ENCODE results near the gene TTLL13. TPM values are rescaled to one million over a fixed set of nuclear protein-coding genes. Genes with fewer than 3 reads are reported as not detected.
"Not testable (repeated sequence)": the region's sequence is repeated elsewhere in the genome, so short reads cannot be mapped to it uniquely, and the experiment has no call there.

TTLL13 gene
- total RNA-seq, 1 experiment from 2014 or later = 0.39 TPM

DNA sequence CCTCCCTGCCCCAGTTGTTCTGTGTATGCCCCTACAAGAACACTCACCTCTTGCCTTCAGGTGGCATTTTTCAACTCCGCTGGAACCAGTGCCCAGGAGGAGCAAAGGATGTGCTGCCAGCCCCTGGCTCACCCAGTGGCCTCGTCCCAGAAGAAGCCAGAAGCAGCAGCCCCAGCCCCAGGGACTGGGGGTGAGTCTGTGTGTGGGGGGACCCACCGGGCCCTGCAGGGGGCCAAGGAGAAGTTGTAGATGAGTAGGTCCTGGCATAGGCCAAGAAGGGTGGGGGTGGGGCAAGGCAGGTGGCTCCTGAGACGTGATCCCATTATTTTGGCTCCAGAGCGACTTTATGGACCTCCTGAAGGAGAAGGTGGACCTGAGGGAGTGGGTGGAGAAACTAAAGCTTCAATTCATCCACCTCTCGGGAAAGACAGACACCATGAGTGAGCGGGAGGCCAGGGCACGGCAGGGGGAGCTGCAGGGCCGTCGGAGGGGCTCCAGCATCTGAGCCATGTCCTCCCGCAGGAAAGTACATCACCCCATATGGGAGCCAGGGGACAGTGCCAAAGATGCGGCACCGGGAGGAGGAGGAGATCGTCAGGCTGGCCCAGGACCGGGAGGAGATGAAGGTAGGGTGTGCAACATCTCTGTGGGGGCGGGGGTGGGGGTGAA, 45.4 kb downstream of the TTLL13 start:
- TF ChIP-seq TCF7L2 (IDR thresholded peaks at IDR 0.05; ENCODE audit: low read depth, low read length) = no peak
- TF ChIP-seq, protein P1, sequence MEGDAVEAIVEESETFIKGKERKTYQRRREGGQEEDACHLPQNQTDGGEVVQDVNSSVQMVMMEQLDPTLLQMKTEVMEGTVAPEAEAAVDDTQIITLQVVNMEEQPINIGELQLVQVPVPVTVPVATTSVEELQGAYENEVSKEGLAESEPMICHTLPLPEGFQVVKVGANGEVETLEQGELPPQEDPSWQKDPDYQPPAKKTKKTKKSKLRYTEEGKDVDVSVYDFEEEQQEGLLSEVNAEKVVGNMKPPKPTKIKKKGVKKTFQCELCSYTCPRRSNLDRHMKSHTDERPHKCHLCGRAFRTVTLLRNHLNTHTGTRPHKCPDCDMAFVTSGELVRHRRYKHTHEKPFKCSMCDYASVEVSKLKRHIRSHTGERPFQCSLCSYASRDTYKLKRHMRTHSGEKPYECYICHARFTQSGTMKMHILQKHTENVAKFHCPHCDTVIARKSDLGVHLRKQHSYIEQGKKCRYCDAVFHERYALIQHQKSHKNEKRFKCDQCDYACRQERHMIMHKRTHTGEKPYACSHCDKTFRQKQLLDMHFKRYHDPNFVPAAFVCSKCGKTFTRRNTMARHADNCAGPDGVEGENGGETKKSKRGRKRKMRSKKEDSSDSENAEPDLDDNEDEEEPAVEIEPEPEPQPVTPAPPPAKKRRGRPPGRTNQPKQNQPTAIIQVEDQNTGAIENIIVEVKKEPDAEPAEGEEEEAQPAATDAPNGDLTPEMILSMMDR (IDR thresholded peaks at IDR 0.05) = peak; percentile 70
- DNase-seq (ENCODE audit: low read depth, low spot score) (no peak), ATAC-seq (peak; percentile 77)
- no TSS peak for BruUV-seq (replicated peaks)
- Histone ChIP-seq H3K27me3 (ENCODE audit: control insufficient read depth, insufficient read depth, low read length) (no peaks in the 10 kb centered on the region), H3K9me3 (ENCODE audit: control insufficient read depth, insufficient read depth, low read depth, low read length) (no peaks in the 10 kb centered on the region), H3K4me1 (ENCODE audit: control insufficient read depth, insufficient read depth, low read length) (peaks cover 5% of the 10 kb centered on the region), H3K4me3 (ENCODE audit: low read depth in 2 of 2, low read length in 2 of 2) (peak overlapping the region in 1 of 2 experiments; percentile 29; a peak in 1 of 4 replicates), H3K27ac (ENCODE audit: low read length) (no peak overlapping the region), H3K36me3 (ENCODE audit: control insufficient read depth, insufficient read depth, low read length) (no peaks in the 10 kb centered on the region)
- CTCF ChIA-PET = interaction anchor here (0.6 to 0.8 kb wide), 3 partner anchors 14 to 308 kb away, joined by 5 to 6 read pairs (median 5); no protein-coding TSS in a partner anchor
- intact Hi-C loops (cut with micrococcal nuclease; ENCODE audit: unreplicated experiment) = no loop called here
- POLR2A ChIA-PET = no interaction called here
- in situ Hi-C loops (cut with HindIII; ENCODE audit: low pct_unique_long_range_greater_than_20kb, low sequenced_read_pairs) = no loop called here

DNA sequence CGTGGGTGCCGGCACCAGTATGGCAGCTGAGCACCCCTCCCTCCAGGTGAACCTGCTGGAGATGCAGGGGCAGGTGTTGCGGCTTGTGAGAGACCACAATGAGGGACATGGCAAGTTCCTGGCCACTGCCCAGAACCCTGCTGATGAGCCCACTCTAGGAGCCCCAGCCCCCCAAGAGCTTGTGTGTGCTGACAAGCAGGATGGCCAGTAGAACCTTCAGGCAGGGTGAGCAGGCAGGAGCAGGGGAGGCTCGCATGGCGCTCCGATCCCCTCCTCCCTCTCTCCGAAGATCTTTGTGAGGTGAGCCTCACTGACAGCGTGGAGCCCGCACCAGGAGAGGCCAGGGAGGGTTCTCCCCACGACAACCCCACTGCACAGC, 45.9 kb downstream of the TTLL13 start:
- no peaks in the 10 kb centered on the region for H3K9me3 ChIP-seq (ENCODE audit: control insufficient read depth, insufficient read depth, low read depth, low read length)
- no TSS peak for BruUV-seq (replicated peaks)
- H3K27me3 ChIP-seq (ENCODE audit: control insufficient read depth, insufficient read depth, low read length) = no peaks in the 10 kb centered on the region
- ChIA-PET POLR2A (no interaction called here), CTCF (interaction anchor here (0.5 to 0.8 kb wide), 4 partner anchors 14 to 309 kb away, joined by 3 to 6 read pairs (median 5); no protein-coding TSS in a partner anchor)
- in situ Hi-C loops (cut with HindIII; ENCODE audit: low pct_unique_long_range_greater_than_20kb, low sequenced_read_pairs) = no loop called here
- no peaks in the 10 kb centered on the region for H3K36me3 ChIP-seq (ENCODE audit: control insufficient read depth, insufficient read depth, low read length)
- peak; percentile 49 for ATAC-seq
- peaks cover 5% of the 10 kb centered on the region for H3K4me1 ChIP-seq (ENCODE audit: control insufficient read depth, insufficient read depth, low read length)
- intact Hi-C loops (cut with micrococcal nuclease; ENCODE audit: unreplicated experiment) = no loop called here
- H3K4me3 ChIP-seq (ENCODE audit: low read depth in 2 of 2, low read length in 2 of 2) = peak overlapping the region in 1 of 2 experiments; percentile 29; a peak in 2 of 4 replicates
- no peak for DNase-seq (ENCODE audit: low read depth, low spot score)
- H3K27ac ChIP-seq (ENCODE audit: low read length) = no peak overlapping the region
- TF ChIP-seq SIN3A (IDR thresholded peaks at IDR 0.05; ENCODE audit: borderline replicate concordance, insufficient read depth, low read depth, low read length) = no peak
- TF ChIP-seq, protein P2, sequence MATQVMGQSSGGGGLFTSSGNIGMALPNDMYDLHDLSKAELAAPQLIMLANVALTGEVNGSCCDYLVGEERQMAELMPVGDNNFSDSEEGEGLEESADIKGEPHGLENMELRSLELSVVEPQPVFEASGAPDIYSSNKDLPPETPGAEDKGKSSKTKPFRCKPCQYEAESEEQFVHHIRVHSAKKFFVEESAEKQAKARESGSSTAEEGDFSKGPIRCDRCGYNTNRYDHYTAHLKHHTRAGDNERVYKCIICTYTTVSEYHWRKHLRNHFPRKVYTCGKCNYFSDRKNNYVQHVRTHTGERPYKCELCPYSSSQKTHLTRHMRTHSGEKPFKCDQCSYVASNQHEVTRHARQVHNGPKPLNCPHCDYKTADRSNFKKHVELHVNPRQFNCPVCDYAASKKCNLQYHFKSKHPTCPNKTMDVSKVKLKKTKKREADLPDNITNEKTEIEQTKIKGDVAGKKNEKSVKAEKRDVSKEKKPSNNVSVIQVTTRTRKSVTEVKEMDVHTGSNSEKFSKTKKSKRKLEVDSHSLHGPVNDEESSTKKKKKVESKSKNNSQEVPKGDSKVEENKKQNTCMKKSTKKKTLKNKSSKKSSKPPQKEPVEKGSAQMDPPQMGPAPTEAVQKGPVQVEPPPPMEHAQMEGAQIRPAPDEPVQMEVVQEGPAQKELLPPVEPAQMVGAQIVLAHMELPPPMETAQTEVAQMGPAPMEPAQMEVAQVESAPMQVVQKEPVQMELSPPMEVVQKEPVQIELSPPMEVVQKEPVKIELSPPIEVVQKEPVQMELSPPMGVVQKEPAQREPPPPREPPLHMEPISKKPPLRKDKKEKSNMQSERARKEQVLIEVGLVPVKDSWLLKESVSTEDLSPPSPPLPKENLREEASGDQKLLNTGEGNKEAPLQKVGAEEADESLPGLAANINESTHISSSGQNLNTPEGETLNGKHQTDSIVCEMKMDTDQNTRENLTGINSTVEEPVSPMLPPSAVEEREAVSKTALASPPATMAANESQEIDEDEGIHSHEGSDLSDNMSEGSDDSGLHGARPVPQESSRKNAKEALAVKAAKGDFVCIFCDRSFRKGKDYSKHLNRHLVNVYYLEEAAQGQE (IDR thresholded peaks at IDR 0.05; ENCODE audit: insufficient read depth in 1 of 2, low read depth in 2 of 2, low read length in 1 of 2) = no peak
- TF ChIP-seq TCF7L2 (IDR thresholded peaks at IDR 0.05; ENCODE audit: low read depth, low read length) = no peak
- TF ChIP-seq, protein P1 (IDR thresholded peaks at IDR 0.05) = no peak
- TF ChIP-seq POLR2AphosphoS5 (IDR thresholded peaks at IDR 0.05; ENCODE audit: low read depth, low read length) = no peak

DNA sequence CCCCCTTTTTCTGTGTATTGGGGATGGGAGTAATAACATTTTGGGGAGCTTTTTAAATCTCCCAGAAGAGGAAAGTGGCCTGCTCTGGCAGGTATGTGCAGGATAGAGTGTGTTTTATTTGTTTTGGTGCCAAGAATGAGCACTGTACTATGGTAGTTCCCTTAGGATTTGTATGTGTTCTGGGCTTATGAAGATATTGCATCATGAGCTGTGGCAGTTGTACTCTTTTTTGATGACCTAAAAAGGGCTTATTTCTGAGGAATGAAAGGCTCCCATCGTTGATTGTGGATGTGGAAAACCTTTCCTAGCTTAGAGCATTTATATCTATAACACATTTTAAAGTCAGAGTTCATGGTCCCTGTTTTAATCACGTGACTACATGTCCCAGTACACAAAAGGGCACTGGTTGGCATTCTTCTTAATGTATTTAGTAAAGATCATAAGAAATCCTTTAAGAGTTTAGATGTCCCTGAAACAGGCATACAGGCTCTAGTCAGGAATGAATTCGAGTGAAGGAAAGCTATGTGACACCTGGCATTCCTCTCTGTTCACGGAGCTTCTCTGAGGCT, 47.0 kb downstream of the TTLL13 start:
- intact Hi-C loops (cut with micrococcal nuclease; ENCODE audit: unreplicated experiment); ATAC-seq; DNase-seq (ENCODE audit: low read depth, low spot score); H3K36me3 ChIP-seq (ENCODE audit: control insufficient read depth, insufficient read depth, low read length); BruUV-seq (replicated peaks); H3K27me3 ChIP-seq (ENCODE audit: control insufficient read depth, insufficient read depth, low read length); H3K4me1 ChIP-seq (ENCODE audit: control insufficient read depth, insufficient read depth, low read length); in situ Hi-C loops (cut with HindIII; ENCODE audit: low pct_unique_long_range_greater_than_20kb, low sequenced_read_pairs); POLR2A ChIA-PET; H3K4me3 ChIP-seq (ENCODE audit: low read depth in 2 of 2, low read length in 2 of 2); H3K9me3 ChIP-seq (ENCODE audit: control insufficient read depth, insufficient read depth, low read depth, low read length): not testable (repeated sequence)
- H3K27ac ChIP-seq (ENCODE audit: low read length) = peak overlapping the region; percentile 39; the same call in 1 of the 2 replicates
- CTCF ChIA-PET = interaction anchor here (0.9 kb wide), 1 partner anchor 11 kb away, joined by 4 read pairs; no protein-coding TSS in a partner anchor
